Glomerular visceral epithelial cell (primary cell): ENCODE results near the gene ENGASE.

ENCODE experiments used
- DNase-seq: peaks from one replicate; pipeline ENCODE4 v3.0.0-alpha.2; 2016; ENCODE audit errors: extremely low spot score

The ENGASE gene

GRCh38 chr17:79135628-79136405 is 61.2 kb downstream of the ENGASE start:
- no peak for DNase-seq
